ENCODE data around the gene PLEKHA1. TPM values are rescaled to one million over a fixed set of nuclear protein-coding genes. Genes with fewer than 3 reads are reported as not detected.

The PLEKHA1 gene
- total RNA-seq, 1 donor from 2014 or later, result 28.7 TPM

- no peak overlapping the region for H3K4me3 ChIP-seq
Measured at GRCh38 chr10:122455376-122456079, 81.0 kb downstream of the PLEKHA1 start.

GRCh38 chr10:122457934-122458333 is 83.4 kb downstream of the PLEKHA1 start:
- Histone ChIP-seq H3K4me3 (no peak overlapping the region), H3K9me3 (no peaks in the 10 kb centered on the region), H3K4me1 (peaks cover 26% of the 10 kb centered on the region), H3K36me3 (no peaks in the 10 kb centered on the region), H3K27me3 (no peaks in the 10 kb centered on the region), H3K27ac (no peak overlapping the region)
- TF ChIP-seq POLR2AphosphoS5 (IDR thresholded peaks at IDR 0.05; ENCODE audit: insufficient read depth in 1 of 2, low read depth in 1 of 2), result no peak
- TF ChIP-seq CTCF (IDR thresholded peaks at IDR 0.05), result no peak
- no peak for TF ChIP-seq POLR2A (IDR thresholded peaks at IDR 0.05)
- intact Hi-C loops (cut with DNase I), result no loop called here
- no peak for DNase-seq (ENCODE audit: extremely low spot score in 2 of 2)

More at GRCh38 chr10:122455376-122456079, 81.0 kb downstream of the PLEKHA1 start:
- intact Hi-C loops (cut with DNase I), result no loop called here
- peak in 1 of 2 donors; percentile 6 for DNase-seq (ENCODE audit: extremely low spot score in 2 of 2)
- Histone ChIP-seq H3K36me3 (no peaks in the 10 kb centered on the region), H3K9me3 (no peaks in the 10 kb centered on the region), H3K4me1 (peaks cover 21% of the 10 kb centered on the region), H3K27me3 (no peaks in the 10 kb centered on the region), H3K27ac (no peak overlapping the region)
- TF ChIP-seq POLR2A (IDR thresholded peaks at IDR 0.05) (no peak), CTCF (IDR thresholded peaks at IDR 0.05) (no peak), POLR2AphosphoS5 (IDR thresholded peaks at IDR 0.05; ENCODE audit: insufficient read depth in 1 of 2, low read depth in 1 of 2) (no peak)

GRCh38 chr10:122458693-122459092 is 84.2 kb downstream of the PLEKHA1 start:
- Histone ChIP-seq H3K9me3 (no peaks in the 10 kb centered on the region), H3K4me1 (peaks cover 32% of the 10 kb centered on the region), H3K4me3 (no peak overlapping the region), H3K27ac (no peak overlapping the region), H3K27me3 (no peaks in the 10 kb centered on the region), H3K36me3 (no peaks in the 10 kb centered on the region)
- TF ChIP-seq POLR2A (IDR thresholded peaks at IDR 0.05) (no peak), CTCF (IDR thresholded peaks at IDR 0.05) (no peak), POLR2AphosphoS5 (IDR thresholded peaks at IDR 0.05; ENCODE audit: insufficient read depth in 1 of 2, low read depth in 1 of 2) (no peak)
- DNase-seq (ENCODE audit: extremely low spot score in 2 of 2), result peak in 1 of 2 donors; percentile 80
- intact Hi-C loops (cut with DNase I), result no loop called here

GRCh38 chr10:122459561-122460273 is 85.2 kb downstream of the PLEKHA1 start:
- peaks cover 42% of the 10 kb centered on the region for H3K4me1 ChIP-seq
- H3K36me3 ChIP-seq, result no peaks in the 10 kb centered on the region
- TF ChIP-seq POLR2AphosphoS5 (IDR thresholded peaks at IDR 0.05; ENCODE audit: insufficient read depth in 1 of 2, low read depth in 1 of 2), result no peak
- no peak for TF ChIP-seq POLR2A (IDR thresholded peaks at IDR 0.05)
- no peak for TF ChIP-seq CTCF (IDR thresholded peaks at IDR 0.05)
- no peak for DNase-seq (ENCODE audit: extremely low spot score in 2 of 2)
- H3K27ac ChIP-seq, result peak overlapping the region; percentile 93
- no peaks in the 10 kb centered on the region for H3K27me3 ChIP-seq
- H3K9me3 ChIP-seq, result no peaks in the 10 kb centered on the region
- intact Hi-C loops (cut with DNase I), result loop anchor here (5.0 to 10.0 kb wide), 2 partner anchors 38 to 105 kb away; partner anchors contain the start of gene DMBT1
- no peak overlapping the region for H3K4me3 ChIP-seq
